Sigmoid colon (tissue), 7 donors: Measurements from ENCODE around the gene KRTAP20-1. TPM values are rescaled to one million over a fixed set of nuclear protein-coding genes. Genes with fewer than 3 reads are reported as not detected.

ENCODE experiments used
- DNase-seq: peaks from one replicate; pipeline ENCODE4 v3.0.0-alpha.2; 2019
- H3K27ac ChIP-seq, 4 donors: fragments of 200-600 bp; sonication (generic); one replicate each; pipeline ENCODE4 v1.5.1; 2016 to 2019; ENCODE audit warnings: mild to moderate bottlenecking in 1 of 4
- H3K27me3 ChIP-seq, 3 donors: fragments of 200-600 bp; sonication (generic); one replicate each; pipeline ENCODE4 v1.5.1; 2019; ENCODE audit warnings: mild to moderate bottlenecking in 1 of 3
- H3K36me3 ChIP-seq, 4 donors: fragments of 200-600 bp; sonication (generic); one replicate each; pipeline ENCODE4 v1.5.1; 2016 to 2019
- H3K4me1 ChIP-seq, 4 donors: fragments of 200-600 bp; sonication (generic); one replicate each; pipeline ENCODE4 v1.5.1; 2017 to 2019
- H3K4me3 ChIP-seq, 4 donors: fragments of 200-600 bp; sonication (generic); one replicate each; pipeline ENCODE4 v1.5.1; 2017 to 2019; ENCODE audit warnings: mild to moderate bottlenecking in 2 of 4, moderate library complexity in 1 of 4
- H3K9me3 ChIP-seq, 4 donors: fragments of 200-600 bp in 3 of 4; sonication (generic) in 3 of 4; one replicate each; pipeline versions ENCODE4 v1.5.1 to v1.6.1; 2013 to 2019
- EP300 ChIP-seq, 4 donors: sonication (generic); formaldehyde crosslinking; IDR thresholded peaks; one replicate each; pipeline ENCODE4 v1.6.1; 2017; ENCODE audit warnings: antibody characterized with exemption in 4 of 4
- POLR2A ChIP-seq, 2 donors: fragments of 450-650 bp; IDR thresholded peaks; one replicate each; pipeline ENCODE4 v1.6.1; 2016; ENCODE audit warnings: antibody characterized with exemption in 2 of 2, mild to moderate bottlenecking in 2 of 2, moderate library complexity in 2 of 2
- POLR2AphosphoS5 ChIP-seq, 4 donors: sonication (generic); formaldehyde crosslinking; IDR thresholded peaks; one replicate each; pipeline ENCODE4 v1.6.1; 2017; ENCODE audit warnings: antibody characterized with exemption in 4 of 4
- WGBS, 2 donors: extraction: QIAGEN DNeasy Blood & Tissue Kit; methylation state at CpG; one replicate each; pipeline ENCODE4 v1.1.7; 2013; 5-methylcytosine and 5-hydroxymethylcytosine counted together
- intact Hi-C: fragments of 100-400 bp; cut with DNase I; formaldehyde crosslinking; loops from one replicate; pipeline ENCODE4 v1.15.1; 2023
- polyA plus RNA-seq, 3 donors: library from polyadenylated mRNA; stranded (reverse); fragments of 200-250 nt; gene quantifications; one replicate each; pipeline ENCODE4 v1.2.3, GENCODE V29; 2013
- total RNA-seq, 4 donors: library from RNA; depleted of rRNA; stranded (reverse); fragments of >200 nt; gene quantifications; one replicate each; pipeline ENCODE4 v1.1.0, GENCODE V29; 2016
- TF ChIP-seq, protein P1 (sequence below), 4 experiments: fragments of 450-650 bp in 3 of 4; fragments of 200-600 bp in 1 of 4; IDR thresholded peaks; one replicate each; pipeline ENCODE4 v1.5.1; 2016 to 2019; ENCODE audit warnings: antibody characterized with exemption in 4 of 4, mild to moderate bottlenecking in 3 of 4, moderate library complexity in 2 of 4
- donor health status: healthy with polysubstance abuse.
- donor health status: Bipolar disorder and iron deficiency.
- donor health status: healthy.

KRTAP20-1 gene
- total and polyA plus RNA-seq, 7 donors: not detected

DNA sequence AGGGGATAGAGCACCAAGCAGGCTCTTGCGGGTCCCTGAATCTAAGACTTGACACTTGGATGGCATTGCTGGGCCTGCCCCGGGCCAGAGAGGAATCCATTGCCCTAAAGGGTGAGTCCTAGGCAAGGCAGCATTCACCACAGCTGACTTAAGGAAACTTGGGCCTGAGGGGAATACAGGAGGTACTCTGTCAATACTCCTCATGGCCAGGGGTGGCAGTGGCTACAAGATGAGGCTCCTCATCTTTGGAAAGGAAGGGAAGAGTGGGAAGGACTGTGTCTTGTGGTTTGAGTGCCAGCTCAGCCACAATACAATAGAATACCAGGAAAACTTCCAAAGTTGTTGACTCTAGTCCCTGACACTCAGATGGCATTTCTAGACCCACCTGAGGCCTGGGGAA is 10.3 kb upstream of the KRTAP20-1 start:
- Histone ChIP-seq H3K27ac (no peak overlapping the region), H3K9me3 (no peaks in the 10 kb centered on the region), H3K4me1 (no peaks in the 10 kb centered on the region), H3K27me3 (no peaks in the 10 kb centered on the region), H3K36me3 (no peaks in the 10 kb centered on the region), H3K4me3 (no peak overlapping the region)
- intact Hi-C loops: no loop called here
- no peak for DNase-seq
- 87 to 88% methylated on average over 2 of the region's 2 CpGs for WGBS, 2 donors
- no peak for TF ChIP-seq EP300 (IDR thresholded peaks at IDR 0.05)
- TF ChIP-seq, protein P1, sequence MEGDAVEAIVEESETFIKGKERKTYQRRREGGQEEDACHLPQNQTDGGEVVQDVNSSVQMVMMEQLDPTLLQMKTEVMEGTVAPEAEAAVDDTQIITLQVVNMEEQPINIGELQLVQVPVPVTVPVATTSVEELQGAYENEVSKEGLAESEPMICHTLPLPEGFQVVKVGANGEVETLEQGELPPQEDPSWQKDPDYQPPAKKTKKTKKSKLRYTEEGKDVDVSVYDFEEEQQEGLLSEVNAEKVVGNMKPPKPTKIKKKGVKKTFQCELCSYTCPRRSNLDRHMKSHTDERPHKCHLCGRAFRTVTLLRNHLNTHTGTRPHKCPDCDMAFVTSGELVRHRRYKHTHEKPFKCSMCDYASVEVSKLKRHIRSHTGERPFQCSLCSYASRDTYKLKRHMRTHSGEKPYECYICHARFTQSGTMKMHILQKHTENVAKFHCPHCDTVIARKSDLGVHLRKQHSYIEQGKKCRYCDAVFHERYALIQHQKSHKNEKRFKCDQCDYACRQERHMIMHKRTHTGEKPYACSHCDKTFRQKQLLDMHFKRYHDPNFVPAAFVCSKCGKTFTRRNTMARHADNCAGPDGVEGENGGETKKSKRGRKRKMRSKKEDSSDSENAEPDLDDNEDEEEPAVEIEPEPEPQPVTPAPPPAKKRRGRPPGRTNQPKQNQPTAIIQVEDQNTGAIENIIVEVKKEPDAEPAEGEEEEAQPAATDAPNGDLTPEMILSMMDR (IDR thresholded peaks at IDR 0.05): no peak

DNA sequence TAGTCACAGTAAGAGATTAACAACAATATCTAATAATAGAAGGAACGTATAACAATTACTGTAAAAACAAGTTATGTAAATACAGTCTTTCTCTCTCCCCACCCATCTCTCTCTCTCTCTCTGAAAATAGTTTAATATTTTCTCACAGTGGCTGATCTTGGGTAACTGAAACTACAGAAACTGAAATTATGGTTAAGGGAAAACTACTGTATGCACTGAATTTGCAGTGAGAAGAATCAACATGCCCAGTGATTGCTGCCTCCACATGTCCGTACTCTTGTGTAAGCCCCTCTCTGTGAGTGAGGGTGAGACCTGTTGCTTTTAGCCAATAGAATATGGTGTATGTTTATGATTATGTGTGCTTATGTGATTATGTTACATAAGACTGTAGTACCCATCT is 4.1 kb upstream of the KRTAP20-1 start:
- Histone ChIP-seq H3K36me3 (no peaks in the 10 kb centered on the region), H3K9me3 (no peaks in the 10 kb centered on the region), H3K4me1 (no peaks in the 10 kb centered on the region), H3K27me3 (no peaks in the 10 kb centered on the region), H3K4me3 (no peak overlapping the region), H3K27ac (no peak overlapping the region)
- WGBS, 2 donors: 87 to 90% methylated on average over 2 of the region's 2 CpGs
- DNase-seq: no peak
- TF ChIP-seq, protein P1 (IDR thresholded peaks at IDR 0.05): no peak
- TF ChIP-seq EP300 (IDR thresholded peaks at IDR 0.05) (no peak), POLR2AphosphoS5 (IDR thresholded peaks at IDR 0.05) (no peak), POLR2A (IDR thresholded peaks at IDR 0.05) (no peak)
- intact Hi-C loops: no loop called here

- TF ChIP-seq POLR2A (IDR thresholded peaks at IDR 0.05): no peak
- H3K36me3 ChIP-seq: no peaks in the 10 kb centered on the region
- H3K27me3 ChIP-seq: no peaks in the 10 kb centered on the region
- no peak within 1 kb of the TSS for H3K27ac ChIP-seq
- no peaks in the 10 kb centered on the region for H3K9me3 ChIP-seq
- WGBS, 2 donors: 63 to 66% methylated on average over 2 of the region's 2 CpGs
- intact Hi-C loops: no loop called here
- H3K4me1 ChIP-seq: no peaks in the 10 kb centered on the region
- no peak within 1 kb of the TSS for H3K4me3 ChIP-seq
- DNase-seq: no peak
Measured at GRCh38 chr21:30613836-30614235, 2.4 kb upstream of the KRTAP20-1 start, which contains the start of gene KRTAP6-1. TSS of gene KRTAP6-1 (minus strand) at chr21:30613930. CDS start at chr21:30613904, 26 bp downstream.

GRCh38 chr21:30615199-30615598 is 1.0 kb upstream of the KRTAP20-1 start:
- TF ChIP-seq POLR2AphosphoS5 (IDR thresholded peaks at IDR 0.05) (no peak), POLR2A (IDR thresholded peaks at IDR 0.05) (no peak), EP300 (IDR thresholded peaks at IDR 0.05) (no peak)
- TF ChIP-seq, protein P1 (IDR thresholded peaks at IDR 0.05): no peak
- intact Hi-C loops: no loop called here
- no peaks in the 10 kb centered on the region for H3K36me3 ChIP-seq
- no peaks in the 10 kb centered on the region for H3K4me1 ChIP-seq
- H3K4me3 ChIP-seq: no peak overlapping the region
- no peaks in the 10 kb centered on the region for H3K9me3 ChIP-seq
- no peaks in the 10 kb centered on the region for H3K27me3 ChIP-seq
- no peak for DNase-seq
- no peak overlapping the region for H3K27ac ChIP-seq

DNA sequence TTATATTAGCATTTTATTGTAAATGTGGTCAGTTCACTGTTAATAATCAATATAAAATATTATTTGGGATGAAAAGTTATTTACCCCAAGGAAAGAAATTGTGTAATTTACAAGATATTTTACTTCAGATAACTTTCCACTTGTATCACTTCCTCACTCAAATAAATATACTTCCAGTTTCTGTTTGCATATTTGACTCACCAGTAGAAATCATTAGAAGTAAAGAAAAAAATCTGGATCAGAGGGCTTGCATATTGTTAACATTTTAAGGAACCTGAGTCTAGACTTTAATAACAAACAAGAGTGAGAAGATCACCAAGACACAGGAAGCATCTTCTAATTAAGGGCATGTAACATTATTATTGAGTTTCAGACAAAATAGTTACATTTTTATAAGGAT is 3.9 kb downstream of the KRTAP20-1 start:
- Histone ChIP-seq H3K27ac (no peak overlapping the region), H3K9me3 (no peaks in the 10 kb centered on the region), H3K27me3 (no peaks in the 10 kb centered on the region), H3K4me1 (no peaks in the 10 kb centered on the region), H3K36me3 (no peaks in the 10 kb centered on the region), H3K4me3 (no peak overlapping the region)
- intact Hi-C loops: no loop called here
- TF ChIP-seq EP300 (IDR thresholded peaks at IDR 0.05): no peak
- no peak for TF ChIP-seq POLR2AphosphoS5 (IDR thresholded peaks at IDR 0.05)
- TF ChIP-seq, protein P1 (IDR thresholded peaks at IDR 0.05): no peak
- TF ChIP-seq POLR2A (IDR thresholded peaks at IDR 0.05): no peak
- DNase-seq: no peak
